Islet precursor cell (in vitro differentiated cells): ENCODE data around the gene YTHDF1.

ENCODE experiments used
- DNase-seq: peaks from one replicate; pipeline ENCODE4 v3.0.0-alpha.2; 2018

YTHDF1 gene

GRCh38 chr20:63153254-63154221, 62.4 kb downstream of the YTHDF1 start:
- no peak for DNase-seq

GRCh38 chr20:63152322-63153253, 63.3 kb downstream of the YTHDF1 start:
- DNase-seq: no peak

GRCh38 chr20:63151554-63152321, 64.2 kb downstream of the YTHDF1 start:
- no peak for DNase-seq

GRCh38 chr20:63150911-63151531, 64.9 kb downstream of the YTHDF1 start:
- no peak for DNase-seq

- no peak for DNase-seq
Measured at GRCh38 chr20:63150391-63150898, 65.5 kb downstream of the YTHDF1 start.

GRCh38 chr20:63149531-63150192, 66.3 kb downstream of the YTHDF1 start:
- no peak for DNase-seq

GRCh38 chr20:63148696-63149095, 67.2 kb downstream of the YTHDF1 start:
- DNase-seq: no peak

GRCh38 chr20:63147532-63147931, 68.4 kb downstream of the YTHDF1 start:
- DNase-seq: no peak
